LNCaP clone FGC (cell line): Measurements from ENCODE around the gene MZF1.

Experiments used
- DNase-seq: peaks from one replicate; pipeline ENCODE4 v3.0.0-alpha.2; 2011; ENCODE audit warnings: low read depth
- H3K4me3 ChIP-seq: 2 replicates; pipeline ENCODE4 v1.5.1; 2011; ENCODE audit warnings: mild to moderate bottlenecking, low read depth, low read length, control low read depth
- TF ChIP-seq, protein P1 (sequence below): IDR thresholded peaks from 2 replicates; pipeline ENCODE4 v1.5.1; 2012; ENCODE audit warnings: mild to moderate bottlenecking; ENCODE audit not compliant: control insufficient read depth, insufficient read depth; ENCODE audit errors: extremely low read depth

MZF1 gene

DNA sequence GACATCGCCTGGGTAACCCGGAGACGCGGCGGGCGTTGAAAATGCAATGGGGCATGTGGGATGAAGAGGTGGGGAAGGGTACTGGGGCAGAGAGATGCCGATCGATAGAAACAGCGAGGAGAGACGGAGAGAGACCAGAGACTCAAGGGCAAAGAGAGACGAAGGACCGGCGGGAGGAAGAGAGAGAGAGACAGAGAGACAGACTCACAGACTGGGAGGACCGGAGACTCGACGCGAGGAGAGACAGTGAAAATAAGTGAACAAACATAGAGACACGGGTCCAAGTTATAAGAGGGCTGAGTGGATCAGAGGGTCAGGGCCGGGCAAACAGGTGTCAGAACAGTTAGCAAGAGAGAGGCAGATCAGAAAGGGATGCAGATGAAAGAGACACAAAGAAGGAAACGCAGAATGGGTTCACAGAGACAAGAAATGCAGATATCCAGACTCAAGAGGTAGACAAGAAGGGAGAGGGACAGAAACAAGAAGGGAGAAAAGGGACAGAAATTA, 576 bp upstream of the MZF1 start:
- no peak for DNase-seq
- peak overlapping the region; percentile 81 for H3K4me3 ChIP-seq
- TF ChIP-seq, protein P1, sequence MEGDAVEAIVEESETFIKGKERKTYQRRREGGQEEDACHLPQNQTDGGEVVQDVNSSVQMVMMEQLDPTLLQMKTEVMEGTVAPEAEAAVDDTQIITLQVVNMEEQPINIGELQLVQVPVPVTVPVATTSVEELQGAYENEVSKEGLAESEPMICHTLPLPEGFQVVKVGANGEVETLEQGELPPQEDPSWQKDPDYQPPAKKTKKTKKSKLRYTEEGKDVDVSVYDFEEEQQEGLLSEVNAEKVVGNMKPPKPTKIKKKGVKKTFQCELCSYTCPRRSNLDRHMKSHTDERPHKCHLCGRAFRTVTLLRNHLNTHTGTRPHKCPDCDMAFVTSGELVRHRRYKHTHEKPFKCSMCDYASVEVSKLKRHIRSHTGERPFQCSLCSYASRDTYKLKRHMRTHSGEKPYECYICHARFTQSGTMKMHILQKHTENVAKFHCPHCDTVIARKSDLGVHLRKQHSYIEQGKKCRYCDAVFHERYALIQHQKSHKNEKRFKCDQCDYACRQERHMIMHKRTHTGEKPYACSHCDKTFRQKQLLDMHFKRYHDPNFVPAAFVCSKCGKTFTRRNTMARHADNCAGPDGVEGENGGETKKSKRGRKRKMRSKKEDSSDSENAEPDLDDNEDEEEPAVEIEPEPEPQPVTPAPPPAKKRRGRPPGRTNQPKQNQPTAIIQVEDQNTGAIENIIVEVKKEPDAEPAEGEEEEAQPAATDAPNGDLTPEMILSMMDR, result no peak

DNA sequence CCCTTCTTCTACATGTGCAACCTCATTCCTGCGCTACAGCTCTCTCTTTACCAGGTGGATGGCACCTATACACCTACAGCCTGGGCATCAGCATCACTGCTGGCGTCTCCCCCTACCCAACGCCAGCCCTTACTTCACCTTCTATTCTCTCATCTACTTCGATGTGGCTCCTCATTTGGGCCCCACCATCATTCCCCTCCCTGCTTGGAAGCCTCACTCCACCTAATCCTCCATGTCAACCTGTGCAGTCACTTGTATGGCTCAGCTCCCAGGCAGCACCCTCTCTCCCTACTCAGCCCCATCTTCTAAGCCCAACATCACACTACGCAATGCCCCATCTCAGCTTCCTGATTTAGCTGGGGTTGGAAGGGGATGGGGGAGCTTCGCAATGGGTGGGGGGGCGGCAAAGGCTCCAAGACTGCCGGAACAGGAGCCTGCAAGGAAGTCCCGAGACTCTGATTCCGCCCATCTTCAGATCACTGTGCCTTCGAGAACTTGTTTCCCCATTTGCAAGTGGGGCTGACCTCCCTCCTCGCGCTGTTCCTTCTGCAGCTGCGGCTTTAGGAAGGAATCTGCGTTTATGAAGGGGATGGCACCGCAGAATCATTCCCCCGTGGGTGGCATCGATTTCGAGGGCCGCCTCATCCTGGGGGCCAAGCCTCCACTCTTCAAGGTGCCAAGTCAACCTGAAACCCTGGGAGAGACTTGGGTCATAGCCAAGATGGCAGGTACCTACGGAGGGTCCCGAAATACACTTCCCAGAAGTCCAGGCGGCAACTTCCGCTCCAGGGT, 913 bp downstream of the MZF1 start:
- no peak for DNase-seq
- TF ChIP-seq, protein P1, result no peak
- peak overlapping the region; percentile 81 for H3K4me3 ChIP-seq

DNA sequence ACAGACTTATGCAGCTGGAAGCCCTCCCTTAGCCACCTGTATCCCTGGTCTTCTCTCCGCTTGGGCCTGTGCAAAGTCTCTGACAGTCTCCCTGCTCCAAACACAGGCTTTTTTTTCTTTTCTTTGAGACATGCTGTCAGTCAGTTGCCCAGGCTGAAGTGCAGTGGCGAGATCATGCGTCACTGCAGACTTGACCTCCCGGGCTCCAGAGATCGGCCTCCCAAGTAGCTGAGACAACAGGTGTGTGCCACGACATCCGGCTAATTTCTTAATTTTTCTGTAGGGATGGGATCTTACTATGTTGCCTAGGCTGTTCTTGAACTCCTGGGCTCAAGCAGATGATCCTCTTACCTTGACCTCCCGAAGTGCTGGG, 1.6 kb downstream of the MZF1 start:
- peak overlapping the region; percentile 81 for H3K4me3 ChIP-seq
- TF ChIP-seq, protein P1, result no peak

DNA sequence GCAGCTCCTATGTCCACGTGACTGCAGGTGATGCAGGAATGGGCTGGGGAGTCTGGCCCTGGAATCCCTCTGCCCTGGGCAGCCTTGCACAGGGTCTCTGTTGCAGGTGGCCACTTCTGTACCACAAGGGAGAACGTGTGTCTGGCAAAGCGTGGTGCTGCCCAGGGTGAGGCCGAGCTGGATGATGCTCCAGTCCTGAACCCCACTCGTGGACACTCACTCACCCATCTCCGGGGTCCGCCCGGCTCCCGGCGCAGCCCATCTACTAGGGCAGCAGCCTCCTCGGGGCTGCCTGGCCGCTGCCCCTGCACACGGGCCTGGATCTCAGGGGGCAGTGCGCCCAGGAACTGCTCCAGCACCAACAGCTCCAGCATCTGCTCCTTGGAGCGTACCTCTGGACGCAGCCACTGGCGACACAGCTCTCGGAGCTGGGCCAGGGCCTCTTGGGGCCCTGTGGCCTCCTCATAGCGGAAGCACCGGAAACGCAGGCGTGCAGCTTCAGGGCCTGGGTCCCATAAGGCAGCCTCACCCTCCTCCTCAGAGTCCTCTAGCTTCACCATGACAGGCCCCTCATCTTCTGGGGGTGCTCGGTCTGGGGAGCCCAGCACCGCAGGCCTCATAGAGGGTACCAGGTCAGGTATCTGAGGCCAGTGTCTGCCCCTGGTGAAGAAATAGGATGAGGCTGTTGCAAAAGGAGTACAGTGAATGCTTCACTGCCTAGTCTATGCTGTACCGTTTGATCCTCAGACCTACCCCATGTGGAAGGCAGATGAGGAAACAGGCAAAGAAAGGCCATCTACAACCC, 2.2 kb downstream of the MZF1 start:
- H3K4me3 ChIP-seq, result no peak overlapping the region
- TF ChIP-seq, protein P1, result no peak
- DNase-seq, result no peak

More for the DNA sequence above, 1.6 kb downstream of the MZF1 start:
- no peak for DNase-seq

DNA sequence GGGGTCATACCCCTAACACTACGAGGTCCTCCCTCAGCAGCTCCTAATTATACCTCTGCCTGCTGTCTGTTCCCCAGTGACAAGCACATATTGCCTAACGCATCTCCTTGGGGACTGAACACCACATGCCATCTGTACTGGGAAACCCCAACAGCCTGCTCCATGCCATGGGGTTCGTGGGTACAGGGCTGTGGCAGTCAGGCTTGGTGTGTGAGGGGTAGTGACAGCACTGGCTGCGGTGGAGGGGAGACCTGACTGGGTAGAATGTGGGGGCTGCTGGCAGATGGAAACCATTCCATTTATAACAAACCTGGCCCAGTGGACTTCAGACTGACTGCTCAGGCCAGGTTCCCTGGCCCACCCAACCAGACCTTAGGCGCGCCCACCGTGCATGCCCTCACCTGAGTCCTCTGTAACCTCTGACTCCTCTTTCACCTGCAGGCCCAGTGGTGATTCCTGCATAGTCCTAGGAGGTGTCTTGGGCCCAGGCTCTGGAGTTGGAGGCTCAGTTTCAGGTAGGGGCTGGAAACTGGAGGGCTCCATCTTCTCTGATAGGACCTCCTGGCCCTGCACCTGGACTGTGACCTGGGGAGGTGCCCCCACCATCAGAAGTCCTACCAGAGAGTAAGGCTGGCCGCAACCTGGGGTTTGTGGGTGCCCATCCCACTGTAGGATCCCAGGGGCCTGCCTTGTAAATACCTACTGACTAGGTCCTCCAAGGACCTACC, 3.0 kb downstream of the MZF1 start:
- no peak overlapping the region for H3K4me3 ChIP-seq
- no peak for DNase-seq
- TF ChIP-seq, protein P1, result no peak

DNA sequence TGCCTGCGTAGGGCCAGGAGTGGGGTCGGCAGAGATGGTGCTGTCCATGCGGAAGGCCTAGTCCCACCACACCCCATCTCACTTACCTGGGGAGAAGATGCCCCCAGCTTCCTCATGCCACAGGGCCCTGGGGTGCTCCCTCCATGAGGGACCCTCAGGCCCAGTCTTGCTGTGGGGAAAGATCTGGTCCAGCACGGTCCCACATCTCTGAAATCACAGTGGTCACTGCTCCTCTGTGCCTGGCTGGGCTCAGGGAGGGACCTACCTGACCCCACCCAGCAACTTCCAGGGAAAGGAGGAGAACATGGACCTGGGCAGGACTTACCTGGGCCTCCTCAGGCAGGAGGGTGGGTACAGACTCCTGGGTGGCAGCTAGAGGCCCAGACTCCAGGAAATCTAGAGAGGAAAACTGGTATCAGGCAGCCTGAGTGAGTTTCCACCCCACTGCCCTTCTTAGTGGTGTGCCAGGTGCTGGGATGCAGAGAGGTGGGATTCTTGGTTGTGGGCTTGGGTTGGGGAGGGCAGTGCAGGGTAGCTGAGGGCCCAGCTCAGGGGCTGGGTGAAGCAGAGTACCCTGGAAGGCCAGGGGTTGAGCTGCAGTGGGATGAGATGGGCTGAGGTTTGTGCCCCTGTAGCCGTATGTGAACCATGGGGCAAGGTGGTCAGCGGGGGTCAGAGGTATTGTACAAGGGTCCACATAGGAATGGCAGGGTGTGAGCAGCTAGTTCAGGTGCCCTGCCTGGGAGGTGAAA, 3.8 kb downstream of the MZF1 start:
- no peak for DNase-seq
- TF ChIP-seq, protein P1, result no peak
- no peak overlapping the region for H3K4me3 ChIP-seq
